Measurements from ENCODE around the gene KCNJ1. TPM values are rescaled to one million over a fixed set of nuclear protein-coding genes. Genes with fewer than 3 reads are reported as not detected.

The KCNJ1 gene
- total and polyA plus RNA-seq, 10 donors: 0.02 to 0.09 (median 0.03) TPM; not detected in 7

DNA sequence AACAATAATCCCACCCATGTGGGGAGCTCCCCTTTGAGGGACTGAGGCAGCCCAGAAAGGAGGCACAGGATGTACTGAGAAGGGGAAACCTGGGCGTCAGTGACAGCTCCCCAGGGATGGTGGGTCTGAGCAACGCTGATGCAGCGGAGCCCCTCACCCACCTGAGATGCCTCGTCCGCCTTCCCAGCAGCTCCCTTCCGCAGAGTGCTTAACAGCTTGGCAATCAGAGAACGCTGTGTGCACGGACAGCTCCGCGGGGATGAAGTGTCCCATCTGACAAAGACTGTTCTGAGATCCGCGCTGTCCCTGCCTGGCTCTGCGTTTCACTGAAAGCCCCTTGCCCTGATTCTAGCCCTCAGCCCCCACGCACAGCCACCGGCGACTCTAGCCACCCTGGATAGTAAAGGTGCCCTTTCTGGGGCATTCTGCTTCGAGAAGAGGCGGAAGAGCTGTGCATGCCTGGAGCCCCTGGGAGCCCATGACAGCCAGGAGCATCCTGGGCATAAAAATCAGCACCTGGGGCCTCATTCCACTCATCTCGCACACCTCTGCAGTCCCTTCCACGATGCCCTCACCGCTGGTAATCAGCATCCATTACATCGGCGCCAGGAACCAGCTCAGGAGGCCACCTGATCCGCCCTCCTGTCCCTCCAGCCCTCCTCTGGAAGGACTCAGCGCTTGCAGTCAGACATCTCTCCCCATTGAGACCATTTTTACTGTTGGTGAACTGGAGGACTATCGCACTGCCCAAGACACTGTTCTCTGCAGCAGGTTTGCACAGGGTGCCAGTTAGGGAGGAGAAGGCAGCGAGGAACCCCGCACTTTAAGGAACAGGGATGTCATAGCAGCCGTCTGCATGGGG is 34.8 kb upstream of the KCNJ1 start:
- intact Hi-C loops (cut with DNase I; ENCODE audit: low total_unique reads): no loop called here
- H3K4me3 ChIP-seq: no peak overlapping the region
- no peak overlapping the region for H3K27ac ChIP-seq
- peaks cover 0 to 48% (median 7%) of the 10 kb centered on the region in 7 donors for H3K27me3 ChIP-seq (replicated peaks in 1 of 7)
- peaks cover 0 to 8% (median 0%) of the 10 kb centered on the region in 6 donors for H3K36me3 ChIP-seq
- peaks cover 21 to 80% (median 47%) of the 10 kb centered on the region in 6 donors for H3K4me1 ChIP-seq
- no peaks in the 10 kb centered on the region for H3K9me3 ChIP-seq
- TF ChIP-seq POLR2A (IDR thresholded peaks at IDR 0.05) (no peak), POLR2AphosphoS5 (IDR thresholded peaks at IDR 0.05) (no peak)
- TF ChIP-seq, protein P1, sequence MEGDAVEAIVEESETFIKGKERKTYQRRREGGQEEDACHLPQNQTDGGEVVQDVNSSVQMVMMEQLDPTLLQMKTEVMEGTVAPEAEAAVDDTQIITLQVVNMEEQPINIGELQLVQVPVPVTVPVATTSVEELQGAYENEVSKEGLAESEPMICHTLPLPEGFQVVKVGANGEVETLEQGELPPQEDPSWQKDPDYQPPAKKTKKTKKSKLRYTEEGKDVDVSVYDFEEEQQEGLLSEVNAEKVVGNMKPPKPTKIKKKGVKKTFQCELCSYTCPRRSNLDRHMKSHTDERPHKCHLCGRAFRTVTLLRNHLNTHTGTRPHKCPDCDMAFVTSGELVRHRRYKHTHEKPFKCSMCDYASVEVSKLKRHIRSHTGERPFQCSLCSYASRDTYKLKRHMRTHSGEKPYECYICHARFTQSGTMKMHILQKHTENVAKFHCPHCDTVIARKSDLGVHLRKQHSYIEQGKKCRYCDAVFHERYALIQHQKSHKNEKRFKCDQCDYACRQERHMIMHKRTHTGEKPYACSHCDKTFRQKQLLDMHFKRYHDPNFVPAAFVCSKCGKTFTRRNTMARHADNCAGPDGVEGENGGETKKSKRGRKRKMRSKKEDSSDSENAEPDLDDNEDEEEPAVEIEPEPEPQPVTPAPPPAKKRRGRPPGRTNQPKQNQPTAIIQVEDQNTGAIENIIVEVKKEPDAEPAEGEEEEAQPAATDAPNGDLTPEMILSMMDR (IDR thresholded peaks at IDR 0.05 in 8 of 11, conservative IDR thresholded peaks at IDR 0.05 in 3 of 11): no peak
- 85 to 91% (median 87%) methylated on average over 26 to 29 of the region's 29 CpGs for WGBS, 5 donors
- no peak for DNase-seq

DNA sequence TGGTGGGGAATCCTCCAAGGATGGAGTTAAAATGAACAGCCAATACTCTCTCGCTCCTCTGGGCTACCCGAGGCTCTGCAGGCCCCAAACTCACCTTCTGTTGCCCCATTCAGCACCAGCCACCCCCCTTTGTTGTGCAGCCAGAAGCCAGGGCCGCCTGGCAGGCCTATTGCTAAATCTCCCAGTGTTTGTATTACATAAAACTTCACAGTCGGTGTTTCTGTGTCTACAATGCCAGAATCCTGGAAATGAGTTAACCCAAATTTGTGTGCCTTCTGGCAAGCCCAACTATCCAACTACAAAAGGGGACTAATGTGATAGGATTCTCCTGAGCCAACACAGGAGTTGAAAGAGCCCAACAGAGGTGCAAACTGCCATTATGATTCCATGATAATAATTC is 33.4 kb upstream of the KCNJ1 start:
- no peak overlapping the region for H3K4me3 ChIP-seq
- peaks cover 0 to 42% (median 7%) of the 10 kb centered on the region in 7 donors for H3K27me3 ChIP-seq (replicated peaks in 1 of 7)
- no peaks in the 10 kb centered on the region for H3K9me3 ChIP-seq
- 48 to 83% (median 67%) methylated on average over 4 of the region's 4 CpGs for WGBS, 5 donors
- H3K27ac ChIP-seq: no peak overlapping the region
- H3K36me3 ChIP-seq: peaks cover 0 to 8% (median 0%) of the 10 kb centered on the region in 6 donors
- intact Hi-C loops (cut with DNase I; ENCODE audit: low total_unique reads): no loop called here
- TF ChIP-seq POLR2A (IDR thresholded peaks at IDR 0.05): no peak
- TF ChIP-seq, protein P1 (IDR thresholded peaks at IDR 0.05 in 8 of 11, conservative IDR thresholded peaks at IDR 0.05 in 3 of 11): no peak
- no peak for TF ChIP-seq POLR2AphosphoS5 (IDR thresholded peaks at IDR 0.05)
- no peak for DNase-seq
- peaks cover 17 to 75% (median 39%) of the 10 kb centered on the region in 6 donors for H3K4me1 ChIP-seq

DNA sequence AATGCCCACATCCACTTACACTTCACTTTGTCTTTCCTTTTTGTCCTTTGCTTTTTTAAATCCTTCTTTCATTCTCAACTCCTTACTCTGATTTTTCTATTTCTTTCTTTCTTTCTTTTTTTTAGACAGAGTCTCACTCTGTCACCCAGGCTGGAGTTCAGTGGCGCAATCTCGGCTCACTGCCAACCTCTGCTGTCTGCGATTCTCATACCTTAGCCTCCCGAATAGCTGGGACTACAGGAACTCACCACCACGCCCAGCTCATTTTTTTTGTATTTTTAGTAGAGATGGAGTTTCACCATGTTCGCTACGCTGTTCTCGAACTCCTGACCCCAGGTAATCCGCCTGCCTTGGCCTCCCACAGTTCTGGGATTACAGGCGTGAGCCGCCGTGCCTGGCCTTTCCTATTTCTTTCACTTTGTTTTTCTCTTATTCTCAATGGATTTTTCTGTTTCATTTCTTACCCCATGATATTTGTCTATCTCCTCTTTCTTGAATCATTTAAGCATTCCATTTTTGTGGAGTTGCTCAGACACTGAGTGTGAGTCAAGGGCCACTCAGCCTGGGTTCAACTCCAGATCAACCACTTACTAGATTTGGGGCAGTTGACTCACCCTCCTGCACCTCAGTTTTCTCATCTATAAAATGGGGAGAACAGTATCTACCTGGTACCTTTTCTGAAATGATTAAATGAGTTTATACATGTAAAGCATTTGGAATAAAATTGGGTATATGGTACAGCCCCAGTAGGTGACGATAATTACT is 31.7 kb upstream of the KCNJ1 start:
- DNase-seq: no peak

More for the DNA sequence above, 31.7 kb upstream of the KCNJ1 start:
- TF ChIP-seq POLR2A (IDR thresholded peaks at IDR 0.05): no peak
- TF ChIP-seq, protein P1 (IDR thresholded peaks at IDR 0.05 in 8 of 11, conservative IDR thresholded peaks at IDR 0.05 in 3 of 11): no peak
- TF ChIP-seq POLR2AphosphoS5 (IDR thresholded peaks at IDR 0.05): no peak
- Histone ChIP-seq H3K9me3 (no peaks in the 10 kb centered on the region), H3K27ac (no peak overlapping the region), H3K4me3 (no peak overlapping the region), H3K4me1 (peaks cover 6 to 75% (median 33%) of the 10 kb centered on the region in 6 donors), H3K27me3 (replicated peaks in 1 of 7) (peaks cover 0 to 42% (median under 1%) of the 10 kb centered on the region in 7 donors), H3K36me3 (peaks cover 0 to 8% (median 0%) of the 10 kb centered on the region in 6 donors)
- intact Hi-C loops (cut with DNase I; ENCODE audit: low total_unique reads): no loop called here
- WGBS, 5 donors: 86 to 95% (median 90%) methylated on average over 13 of the region's 13 CpGs
